Aorta (tissue), 5 donors: Measurements from ENCODE around the gene CCR5. TPM values are rescaled to one million over a fixed set of nuclear protein-coding genes. Genes with fewer than 3 reads are reported as not detected.
"Not testable (repeated sequence)": the region's sequence is repeated elsewhere in the genome, so short reads cannot be mapped to it uniquely, and the experiment has no call there.

Experiments
- ATAC-seq: fragments of 200-7000 bp; cut with Tn5 transposase; one replicate; pipeline ENCODE4 v1.9.1; 2022; ENCODE audit warnings: moderate library complexity; ENCODE audit not compliant: low FRiP score
- DNase-seq, 2 donors: peaks; one replicate each; pipeline ENCODE4 v3.0.0-alpha.2; 2020
- H3K27ac ChIP-seq, 2 donors: one replicate each; pipeline ENCODE4 v1.5.1; 2013; ENCODE audit warnings: low read length in 2 of 2, mild to moderate bottlenecking in 2 of 2, moderate library complexity in 2 of 2, control low read depth in 1 of 2, inconsistent platforms in 1 of 2, low read depth in 1 of 2
- H3K27me3 ChIP-seq, 2 donors: one replicate each; pipeline ENCODE4 v1.6.1; 2013; ENCODE audit warnings: control low read depth in 1 of 2, low read length in 1 of 2, mild to moderate bottlenecking in 1 of 2, moderate library complexity in 1 of 2; ENCODE audit not compliant: insufficient read depth in 2 of 2, control insufficient read depth in 1 of 2
- H3K36me3 ChIP-seq, 2 donors: one replicate each; pipeline ENCODE4 v1.6.1; 2013; ENCODE audit warnings: control low read depth in 1 of 2, low read length in 1 of 2, mild to moderate bottlenecking in 1 of 2; ENCODE audit not compliant: insufficient read depth in 2 of 2, control insufficient read depth in 1 of 2
- H3K4me1 ChIP-seq, 2 donors: one replicate each; pipeline ENCODE4 v1.6.1; 2013; ENCODE audit warnings: low read length in 2 of 2, control low read depth in 1 of 2, mild to moderate bottlenecking in 1 of 2, moderate library complexity in 1 of 2; ENCODE audit not compliant: insufficient read depth in 2 of 2, control insufficient read depth in 1 of 2
- H3K4me3 ChIP-seq, 2 donors: one replicate each; pipeline ENCODE4 v1.5.1; 2013; ENCODE audit warnings: low read length in 2 of 2, control low read depth in 1 of 2, mild to moderate bottlenecking in 1 of 2
- H3K9me3 ChIP-seq: one replicate; pipeline ENCODE4 v1.6.1; 2013; ENCODE audit warnings: mild to moderate bottlenecking, low read length; ENCODE audit not compliant: control insufficient read depth
- WGBS, 2 donors: extraction: QIAGEN DNeasy Blood & Tissue Kit; methylation state at CpG; one replicate each; pipeline ENCODE4 v1.1.7; 2013; 5-methylcytosine and 5-hydroxymethylcytosine counted together
- intact Hi-C, 2 donors: fragments of 100-400 bp; cut with DNase I; formaldehyde crosslinking; loops; one replicate each; pipeline versions ENCODE4 v1.14.2 to v1.15.0; 2022
- polyA plus RNA-seq, 2 donors: library from polyadenylated mRNA; stranded (reverse); fragments of 200-250 nt; gene quantifications; one replicate each; pipeline ENCODE4 v1.2.3, GENCODE V29; 2013
- total RNA-seq, 2 donors: library from RNA; stranded (reverse); fragmentation: NEBNext Ultra II Directional; extraction: Animal tissue kit (Norgen Biotek cat#: 25700); gene quantifications; one replicate each; pipeline ENCODE4 v1.2.1, GENCODE V29; 2021
- donor health status: healthy with polysubstance abuse.
- donor health status: Bipolar disorder and iron deficiency.
- donor health status: DM: no; HTN: no; CAD: no.
- donor health status: DM: no; HTN: no; CAD: no.
- donor health status: DM: yes; HTN: yes; CAD: no.

Gene CCR5
- total and polyA plus RNA-seq, 4 donors: 0.05 to 5.7 (median 3.1) TPM

- H3K9me3 ChIP-seq: peaks cover 2% of the 10 kb centered on the region
- ATAC-seq: no peak
- no peak overlapping the region for H3K4me3 ChIP-seq
- H3K4me1 ChIP-seq: no peaks in the 10 kb centered on the region
- WGBS, 2 donors: 53% methylated on average over 2 of the region's 2 CpGs
- DNase-seq: no peak
- H3K27ac ChIP-seq: no peak overlapping the region
- no peaks in the 10 kb centered on the region for H3K36me3 ChIP-seq
- no peaks in the 10 kb centered on the region for H3K27me3 ChIP-seq
- intact Hi-C loops: no loop called here
Measured at GRCh38 chr3:46399098-46399497, 28.4 kb downstream of the CCR5 start.

- Histone ChIP-seq H3K36me3 (no peaks in the 10 kb centered on the region), H3K9me3 (peaks cover 2% of the 10 kb centered on the region), H3K4me3 (no peak overlapping the region), H3K4me1 (no peaks in the 10 kb centered on the region), H3K27ac (no peak overlapping the region), H3K27me3 (no peaks in the 10 kb centered on the region)
- WGBS, 2 donors: 50 to 52% methylated on average over 2 of the region's 2 CpGs
- no peak for DNase-seq
- intact Hi-C loops: no loop called here
- ATAC-seq: no peak
Measured at GRCh38 chr3:46399557-46399956, 28.8 kb downstream of the CCR5 start.

- H3K36me3 ChIP-seq: no peaks in the 10 kb centered on the region
- no peaks in the 10 kb centered on the region for H3K27me3 ChIP-seq
- ATAC-seq (no peak), DNase-seq (no peak)
- no peaks in the 10 kb centered on the region for H3K4me1 ChIP-seq
- H3K4me3 ChIP-seq: no peak overlapping the region
- H3K27ac ChIP-seq: no peak overlapping the region
- intact Hi-C loops: no loop called here
- H3K9me3 ChIP-seq: peaks cover 2% of the 10 kb centered on the region
- WGBS, 2 donors: 58 to 71% methylated on average over 8 of the region's 8 CpGs
Measured at GRCh38 chr3:46400000-46400734, 29.4 kb downstream of the CCR5 start.

GRCh38 chr3:46400846-46401245, 30.1 kb downstream of the CCR5 start:
- intact Hi-C loops: no loop called here
- H3K9me3 ChIP-seq: peaks cover 2% of the 10 kb centered on the region
- H3K4me3 ChIP-seq: no peak overlapping the region
- no peaks in the 10 kb centered on the region for H3K4me1 ChIP-seq
- WGBS, 2 donors: 70 to 81% methylated on average over 5 of the region's 5 CpGs
- DNase-seq: no peak
- H3K27me3 ChIP-seq: no peaks in the 10 kb centered on the region
- H3K27ac ChIP-seq: no peak overlapping the region
- no peaks in the 10 kb centered on the region for H3K36me3 ChIP-seq
- no peak for ATAC-seq

GRCh38 chr3:46401579-46401978, 30.8 kb downstream of the CCR5 start:
- no peak overlapping the region for H3K27ac ChIP-seq
- H3K27me3 ChIP-seq: no peaks in the 10 kb centered on the region
- H3K4me3 ChIP-seq: no peak overlapping the region
- peaks cover 2% of the 10 kb centered on the region for H3K9me3 ChIP-seq
- DNase-seq (no peak), ATAC-seq (no peak)
- WGBS, 2 donors: 93 to 95% methylated on average over 2 of the region's 2 CpGs
- no peaks in the 10 kb centered on the region for H3K4me1 ChIP-seq
- H3K36me3 ChIP-seq: no peaks in the 10 kb centered on the region
- intact Hi-C loops: no loop called here

GRCh38 chr3:46402902-46403301, 32.2 kb downstream of the CCR5 start:
- ATAC-seq, H3K27me3 ChIP-seq, DNase-seq, H3K9me3 ChIP-seq, H3K36me3 ChIP-seq, H3K4me1 ChIP-seq, intact Hi-C loops, H3K4me3 ChIP-seq, H3K27ac ChIP-seq: not testable (repeated sequence)
- 93% methylated on average over 4 of the region's 4 CpGs for WGBS, 2 donors

- no peak for DNase-seq
- ATAC-seq: peak; percentile 39
- Histone ChIP-seq H3K4me1 (no peaks in the 10 kb centered on the region), H3K36me3 (no peaks in the 10 kb centered on the region), H3K9me3 (peaks cover 2% of the 10 kb centered on the region), H3K27ac (no peak overlapping the region), H3K4me3 (no peak overlapping the region), H3K27me3 (no peaks in the 10 kb centered on the region)
- 7 to 12% methylated on average over 11 of the region's 11 CpGs for WGBS, 2 donors
- intact Hi-C loops: no loop called here
Measured at GRCh38 chr3:46405301-46406019, 34.7 kb downstream of the CCR5 start.

GRCh38 chr3:46406443-46406787, 35.7 kb downstream of the CCR5 start:
- intact Hi-C loops: no loop called here
- WGBS, 2 donors: 89 to 92% methylated on average over 4 of the region's 4 CpGs
- no peaks in the 10 kb centered on the region for H3K27me3 ChIP-seq
- DNase-seq: peak in 1 of 2 donors; percentile 69
- H3K4me1 ChIP-seq: no peaks in the 10 kb centered on the region
- no peak overlapping the region for H3K4me3 ChIP-seq
- peaks cover 2% of the 10 kb centered on the region for H3K9me3 ChIP-seq
- ATAC-seq: no peak
- no peaks in the 10 kb centered on the region for H3K36me3 ChIP-seq
- H3K27ac ChIP-seq: no peak overlapping the region
